ENCODE data around the gene ORM1.

DNA sequence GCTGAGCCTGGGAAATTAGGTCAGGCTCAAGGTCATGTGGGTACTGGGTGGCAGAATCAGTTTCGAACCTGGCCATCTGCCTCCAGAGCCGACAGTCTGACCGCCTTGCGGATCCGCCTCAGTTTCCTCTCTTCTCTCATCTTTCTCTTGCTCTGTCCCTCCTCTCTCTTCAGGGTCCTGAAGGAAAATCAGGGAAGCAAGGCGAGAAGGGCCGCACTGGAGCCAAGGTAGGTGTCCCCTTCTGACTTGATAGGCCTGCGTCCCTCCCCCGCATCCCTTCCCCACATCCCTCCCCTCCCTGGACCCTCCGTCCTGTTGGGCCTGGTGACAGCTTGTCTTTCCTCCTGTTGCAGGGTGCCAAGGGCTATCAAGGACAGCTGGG, 40.8 kb upstream of the ORM1 start:
- no peak for TF ChIP-seq CTBP1 (IDR thresholded peaks at IDR 0.05; ENCODE audit: borderline replicate concordance)
- no peak for TF ChIP-seq SUZ12 (IDR thresholded peaks at IDR 0.05)
- TF ChIP-seq TARDBP (IDR thresholded peaks at IDR 0.05): no peak
- no peak for TF ChIP-seq FOXA1 (IDR thresholded peaks at IDR 0.05)
- no peak for TF ChIP-seq SP1 (IDR thresholded peaks at IDR 0.05)
- TF ChIP-seq ELF4 (IDR thresholded peaks at IDR 0.05): no peak
- no peak for TF ChIP-seq BHLHE40 (IDR thresholded peaks at IDR 0.05; ENCODE audit: borderline replicate concordance)
- TF ChIP-seq FOXK2 (IDR thresholded peaks at IDR 0.05): no peak
- no peak for TF ChIP-seq LEF1 (IDR thresholded peaks at IDR 0.05; ENCODE audit: borderline replicate concordance)

Data from HEK293T (cell line).